NCI-H1092 (cell line): ENCODE measurements around the gene LILRB5.
"Not testable (repeated sequence)": the region's sequence is repeated elsewhere in the genome, so short reads cannot be mapped to it uniquely, and the experiment has no call there.

Experiments used
- DNase-seq: peaks from one replicate; lab custom pipeline; 2025; lab: John Stamatoyannopoulos, UW

Gene LILRB5

GRCh38 chr19:54242646-54243045, 14.4 kb downstream of the LILRB5 start, which contains the start of gene LILRA6:
TSS of gene LILRA6 (minus strand) at chr19:54242790.
- DNase-seq, result not testable (repeated sequence)

- DNase-seq, result not testable (repeated sequence)
Observed at GRCh38 chr19:54242234-54242633, 14.8 kb downstream of the LILRB5 start.

GRCh38 chr19:54240372-54241336, 16.4 kb downstream of the LILRB5 start:
- not testable (repeated sequence) for DNase-seq

GRCh38 chr19:54239491-54240371, 17.3 kb downstream of the LILRB5 start:
- not testable (repeated sequence) for DNase-seq

- DNase-seq, result no peak
Observed at GRCh38 chr19:54233941-54234340, 23.1 kb downstream of the LILRB5 start.

GRCh38 chr19:54231077-54231931, 25.8 kb downstream of the LILRB5 start:
- DNase-seq, result peak; percentile 56

- DNase-seq, result no peak
Observed at GRCh38 chr19:54230031-54230430, 27.0 kb downstream of the LILRB5 start.

GRCh38 chr19:54229146-54229545, 27.9 kb downstream of the LILRB5 start:
- no peak for DNase-seq

GRCh38 chr19:54224619-54225018, 32.5 kb downstream of the LILRB5 start:
- DNase-seq, result not testable (repeated sequence)

- DNase-seq, result not testable (repeated sequence)
Observed at GRCh38 chr19:54223937-54224281, 33.2 kb downstream of the LILRB5 start.

- DNase-seq, result not testable (repeated sequence)
Observed at GRCh38 chr19:54223277-54223936, 33.7 kb downstream of the LILRB5 start.

GRCh38 chr19:54222474-54223276, 34.4 kb downstream of the LILRB5 start, which contains the start of gene LILRB3:
TSS of gene LILRB3 (minus strand) at chr19:54223007. CDS start at chr19:54222976, 31 bp downstream.
- DNase-seq, result not testable (repeated sequence)

GRCh38 chr19:54221947-54222346, 35.1 kb downstream of the LILRB5 start:
- DNase-seq, result not testable (repeated sequence)

- not testable (repeated sequence) for DNase-seq
Observed at GRCh38 chr19:54219702-54220101, 37.4 kb downstream of the LILRB5 start.

GRCh38 chr19:54218960-54219661, 38.0 kb downstream of the LILRB5 start:
- DNase-seq, result no peak

GRCh38 chr19:54218259-54218658, 38.8 kb downstream of the LILRB5 start:
- DNase-seq, result no peak

GRCh38 chr19:54217517-54218247, 39.4 kb downstream of the LILRB5 start:
- not testable (repeated sequence) for DNase-seq

- DNase-seq, result no peak
Observed at GRCh38 chr19:54216869-54217268, 40.2 kb downstream of the LILRB5 start.

- DNase-seq, result not testable (repeated sequence)
Observed at GRCh38 chr19:54214734-54215133, 42.3 kb downstream of the LILRB5 start.
